ENCODE measurements around the gene RASSF10. TPM values are rescaled to one million over a fixed set of nuclear protein-coding genes. Genes with fewer than 3 reads are reported as not detected.

The RASSF10 gene
- total RNA-seq, 1 experiment from 2014 or later = 4.8 TPM

GRCh38 chr11:13046637-13047570 is 37.8 kb downstream of the RASSF10 start:
- H3K4me3 ChIP-seq (ENCODE audit: insufficient read depth, low read depth, low read length) = no peak overlapping the region
- no peaks in the 10 kb centered on the region for H3K36me3 ChIP-seq (replicated peaks; ENCODE audit: control insufficient read depth, insufficient read depth, low read length)
- H3K27me3 ChIP-seq (ENCODE audit: control insufficient read depth, insufficient read depth, low read length) = no peaks in the 10 kb centered on the region
- no peak for DNase-seq

GRCh38 chr11:13047884-13048283 is 38.8 kb downstream of the RASSF10 start:
- Histone ChIP-seq H3K36me3 (replicated peaks; ENCODE audit: control insufficient read depth, insufficient read depth, low read length) (no peaks in the 10 kb centered on the region), H3K4me3 (ENCODE audit: insufficient read depth, low read depth, low read length) (no peak overlapping the region), H3K27me3 (ENCODE audit: control insufficient read depth, insufficient read depth, low read length) (no peaks in the 10 kb centered on the region)
- no peak for DNase-seq

GRCh38 chr11:13051257-13051656 is 42.1 kb downstream of the RASSF10 start:
- no peaks in the 10 kb centered on the region for H3K27me3 ChIP-seq (ENCODE audit: control insufficient read depth, insufficient read depth, low read length)
- no peaks in the 10 kb centered on the region for H3K36me3 ChIP-seq (replicated peaks; ENCODE audit: control insufficient read depth, insufficient read depth, low read length)
- no peak overlapping the region for H3K4me3 ChIP-seq (ENCODE audit: insufficient read depth, low read depth, low read length)
- no peak for DNase-seq

- no peak overlapping the region for H3K4me3 ChIP-seq (ENCODE audit: insufficient read depth, low read depth, low read length)
- H3K36me3 ChIP-seq (replicated peaks; ENCODE audit: control insufficient read depth, insufficient read depth, low read length) = no peaks in the 10 kb centered on the region
- no peaks in the 10 kb centered on the region for H3K27me3 ChIP-seq (ENCODE audit: control insufficient read depth, insufficient read depth, low read length)
- DNase-seq = no peak
Measured at GRCh38 chr11:13052130-13052571, 43.0 kb downstream of the RASSF10 start.

- Histone ChIP-seq H3K36me3 (replicated peaks; ENCODE audit: control insufficient read depth, insufficient read depth, low read length) (no peaks in the 10 kb centered on the region), H3K4me3 (ENCODE audit: insufficient read depth, low read depth, low read length) (no peak overlapping the region), H3K27me3 (ENCODE audit: control insufficient read depth, insufficient read depth, low read length) (no peaks in the 10 kb centered on the region)
- no peak for DNase-seq
Measured at GRCh38 chr11:13053255-13053917, 44.3 kb downstream of the RASSF10 start.

- no peaks in the 10 kb centered on the region for H3K27me3 ChIP-seq (ENCODE audit: control insufficient read depth, insufficient read depth, low read length)
- H3K4me3 ChIP-seq (ENCODE audit: insufficient read depth, low read depth, low read length) = no peak overlapping the region
- no peak for DNase-seq
- no peaks in the 10 kb centered on the region for H3K36me3 ChIP-seq (replicated peaks; ENCODE audit: control insufficient read depth, insufficient read depth, low read length)
Measured at GRCh38 chr11:13054278-13054677, 45.2 kb downstream of the RASSF10 start.

GRCh38 chr11:13055200-13055599 is 46.1 kb downstream of the RASSF10 start:
- Histone ChIP-seq H3K4me3 (ENCODE audit: insufficient read depth, low read depth, low read length) (no peak overlapping the region), H3K36me3 (replicated peaks; ENCODE audit: control insufficient read depth, insufficient read depth, low read length) (no peaks in the 10 kb centered on the region), H3K27me3 (ENCODE audit: control insufficient read depth, insufficient read depth, low read length) (no peaks in the 10 kb centered on the region)
- no peak for DNase-seq

- DNase-seq = no peak
- no peak overlapping the region for H3K4me3 ChIP-seq (ENCODE audit: insufficient read depth, low read depth, low read length)
- H3K27me3 ChIP-seq (ENCODE audit: control insufficient read depth, insufficient read depth, low read length) = no peaks in the 10 kb centered on the region
- no peaks in the 10 kb centered on the region for H3K36me3 ChIP-seq (replicated peaks; ENCODE audit: control insufficient read depth, insufficient read depth, low read length)
Measured at GRCh38 chr11:13061294-13061990, 52.3 kb downstream of the RASSF10 start.
